ENCODE data around the gene TRAPPC11. TPM values are rescaled to one million over a fixed set of nuclear protein-coding genes. Genes with fewer than 3 reads are reported as not detected.

TRAPPC11 gene
- total RNA-seq, 1 experiment from 2014 or later, result 32.2 TPM

- no peak overlapping the region for H3K4me3 Mint-ChIP-seq
- Histone ChIP-seq H3K27ac (ENCODE audit: insufficient read length, low read depth, low read length) (no peak overlapping the region), H3K23me2 (ENCODE audit: insufficient read length, low read depth, low read length, poor library complexity, severe bottlenecking) (no peaks in the 10 kb centered on the region), H2BK20ac (ENCODE audit: low read depth, low read length, poor library complexity, severe bottlenecking) (no peak overlapping the region), H2BK5ac (ENCODE audit: insufficient read length, low read length) (no peak overlapping the region), H3K4me2 (ENCODE audit: insufficient read depth, insufficient read length, low read length) (no peak overlapping the region), H4K8ac (replicated peaks; ENCODE audit: insufficient read length, low read depth, low read length) (no peak overlapping the region), H3K4me1 (ENCODE audit: insufficient read depth, low read length) (no peaks in the 10 kb centered on the region), H2BK15ac (ENCODE audit: low read depth, low read length) (no peak overlapping the region), H3K27me3 (ENCODE audit: insufficient read depth, low read length) (no peaks in the 10 kb centered on the region), H2BK120ac (ENCODE audit: low read depth, low read length, poor library complexity, severe bottlenecking) (no peak overlapping the region), H3T11ph (ENCODE audit: low read length) (no peak overlapping the region), H4K91ac (ENCODE audit: insufficient read length, low read depth, low read length) (no peak overlapping the region), H3K23ac (ENCODE audit: insufficient read length, low read depth, low read length) (no peak overlapping the region), H3K18ac (ENCODE audit: insufficient read length, low read depth, low read length) (no peak overlapping the region), H3K9ac (ENCODE audit: extremely low read depth, insufficient read length, low read length) (no peak overlapping the region), H4K20me1 (ENCODE audit: control insufficient read depth, insufficient read depth, insufficient read length) (no peaks in the 10 kb centered on the region), H3K4ac (ENCODE audit: low read depth, low read length) (no peak overlapping the region), H4K5ac (ENCODE audit: insufficient read length, low read depth, low read length) (no peak overlapping the region), H2BK12ac (ENCODE audit: insufficient read length, low read depth, low read length) (no peak overlapping the region), H2AFZ (ENCODE audit: low read length) (no peak overlapping the region), H3K79me2 (ENCODE audit: insufficient read depth, low read length) (no peaks in the 10 kb centered on the region), H2AK5ac (ENCODE audit: insufficient read length, low read length) (no peak overlapping the region), H3K9me3 (ENCODE audit: control insufficient read depth, low read depth, low read length) (no peaks in the 10 kb centered on the region), H3K56ac (ENCODE audit: insufficient read length, low read depth, low read length) (no peak overlapping the region), H3K14ac (ENCODE audit: insufficient read depth, low read length) (no peak overlapping the region), H3K79me1 (ENCODE audit: insufficient read depth, low read depth, low read length, poor library complexity, severe bottlenecking) (no peaks in the 10 kb centered on the region)
- no peak for DNase-seq
- H3K27me3 Mint-ChIP-seq (ENCODE audit: low read depth), result no peaks in the 10 kb centered on the region
- H3K36me3 Mint-ChIP-seq (ENCODE audit: insufficient read depth in 1 of 3, low read depth in 3 of 3), result peaks cover 49 to 85% (median 84%) of the 10 kb centered on the region in 3 experiments
- H3K27ac Mint-ChIP-seq, result no peak overlapping the region
- H3K9me3 Mint-ChIP-seq, result no peaks in the 10 kb centered on the region; a peak in 1 of 5 replicates
- H3K4me1 Mint-ChIP-seq, result no peaks in the 10 kb centered on the region; a peak in 1 of 4 replicates
- no peak for TF ChIP-seq CTCF (conservative IDR thresholded peaks at IDR 0.05)
Observed at GRCh38 chr4:183698909-183699308, 39.8 kb downstream of the TRAPPC11 start.

Data from H9 (cell line).